DOHH2 (cell line): Measurements from ENCODE around the gene LDAH.

Experiments
- CTCF ChIP-seq: fragments of 200-600 bp; sonication (generic); IDR thresholded peaks from one replicate; pipeline ENCODE4 v1.5.1; 2014; ENCODE audit warnings: antibody characterized with exemption, mild to moderate bottlenecking, low read depth, low read length; ENCODE audit not compliant: poor library complexity, severe bottlenecking
- EZH2phosphoT487 ChIP-seq: fragments of 200-600 bp; sonication (generic); IDR thresholded peaks from 2 replicates; pipeline ENCODE4 v1.6.1; 2017; ENCODE audit warnings: borderline replicate concordance, mild to moderate bottlenecking, antibody characterized with exemption, low read length, moderate library complexity, mixed read lengths

- TF ChIP-seq CTCF = no peak
- TF ChIP-seq EZH2phosphoT487 = no peak
Measured at GRCh38 chr2:20806286-20806685, 16.6 kb downstream of the LDAH start.
